GM11168 (cell line): ENCODE data around the gene AIF1.

ENCODE experiments used
- in situ Hi-C: fragments of 300-500 bp; cut with MboI; formaldehyde crosslinking; loops from one replicate; pipeline ENCODE4 v1.12.0; 2022; ENCODE audit warnings: low sequenced_read_pairs; ENCODE audit not compliant: unreplicated experiment

The AIF1 gene

DNA sequence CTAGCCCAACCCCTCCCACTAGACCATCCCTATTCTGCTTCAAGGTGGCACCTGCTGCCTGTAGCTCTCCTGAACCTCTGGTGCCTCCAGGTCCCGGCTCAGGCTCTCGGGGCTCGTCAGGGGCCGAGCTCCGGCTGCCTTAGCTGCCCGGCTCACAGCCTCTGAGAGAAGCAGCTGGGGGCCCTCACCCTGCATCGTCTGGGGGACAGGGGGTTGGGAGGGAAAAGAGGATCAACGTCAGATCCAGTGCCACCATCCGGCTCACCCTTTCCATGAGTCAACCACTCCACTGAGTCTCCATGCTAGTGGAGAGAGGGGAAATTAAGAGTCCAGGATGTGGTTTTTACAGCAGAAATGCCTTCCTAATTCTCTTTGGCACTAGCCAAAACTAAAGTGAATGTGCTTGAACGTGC lies 24.4 kb downstream of the AIF1 start:
- in situ Hi-C loops = no loop called here

DNA sequence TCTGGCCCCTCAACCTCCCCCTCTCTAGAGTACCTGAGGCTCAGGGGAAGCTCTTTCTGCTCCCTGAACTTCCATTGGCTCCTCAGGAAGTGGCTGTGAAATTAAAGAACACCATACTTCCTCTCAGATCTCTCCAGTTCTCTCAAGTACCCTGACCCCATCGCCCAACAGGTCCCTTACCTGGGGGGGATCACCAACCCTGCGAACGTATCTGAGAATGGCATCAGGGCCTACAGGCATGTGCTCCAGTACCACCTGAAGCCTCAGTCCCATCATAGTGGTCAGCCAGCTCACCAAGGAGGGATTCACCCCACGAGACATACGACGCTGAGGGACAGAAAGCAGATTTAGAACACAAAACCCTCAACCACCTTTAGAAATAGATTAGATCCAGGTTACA lies 25.6 kb downstream of the AIF1 start:
- in situ Hi-C loops = no loop called here

DNA sequence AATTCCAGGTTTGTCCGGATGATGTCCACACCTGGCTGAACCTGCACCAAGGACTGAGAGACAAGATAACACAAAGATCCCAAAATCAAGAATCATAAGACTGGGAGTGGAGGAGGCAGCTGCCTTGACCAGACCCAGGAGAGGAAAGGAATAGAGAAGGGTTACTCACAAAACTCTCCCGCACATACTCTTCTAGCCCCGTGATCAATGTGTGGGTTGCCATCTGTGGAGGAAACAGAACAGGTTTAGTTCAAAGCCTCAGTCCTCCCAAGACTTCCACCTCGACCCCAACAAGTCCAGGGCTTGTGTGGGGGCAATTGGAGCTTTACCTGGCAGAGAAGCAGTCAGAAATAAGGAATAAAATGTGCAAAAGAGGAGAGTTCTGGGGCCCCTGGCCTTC lies 26.3 kb downstream of the AIF1 start:
- in situ Hi-C loops = no loop called here

GRCh38 chr6:31642798-31643570 lies 27.9 kb downstream of the AIF1 start:
- in situ Hi-C loops = no loop called here

DNA sequence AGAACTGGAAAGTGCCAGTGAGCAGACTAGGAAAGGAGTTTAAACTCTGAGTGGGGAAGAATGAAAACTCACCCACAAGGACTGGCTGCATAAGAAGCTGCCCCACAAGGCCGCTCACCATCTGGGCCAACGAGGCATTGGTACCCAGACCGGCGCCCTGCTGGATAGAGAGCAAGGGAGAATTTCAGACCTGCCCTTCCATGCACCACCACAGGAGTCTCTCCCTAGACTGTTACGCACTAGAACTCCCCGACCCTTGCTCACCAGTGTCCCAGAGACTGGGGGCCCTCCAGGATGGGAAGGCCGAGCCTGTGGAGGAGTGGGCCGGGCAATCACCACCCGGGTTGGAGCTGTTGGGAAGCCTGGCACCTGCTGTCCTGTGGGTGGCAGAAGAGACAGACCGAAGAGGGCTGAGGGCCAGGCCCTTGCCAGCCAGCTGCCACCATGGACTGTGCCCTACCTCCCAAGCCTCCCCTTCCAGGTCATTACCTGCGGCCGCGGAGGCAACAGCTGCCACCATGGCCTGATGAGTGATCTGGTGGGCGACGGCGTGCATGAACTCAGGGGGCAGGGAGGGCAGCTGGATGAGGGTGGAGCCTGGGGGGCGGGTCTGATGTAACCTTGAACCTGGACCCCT lies 28.9 kb downstream of the AIF1 start:
- in situ Hi-C loops = no loop called here

DNA sequence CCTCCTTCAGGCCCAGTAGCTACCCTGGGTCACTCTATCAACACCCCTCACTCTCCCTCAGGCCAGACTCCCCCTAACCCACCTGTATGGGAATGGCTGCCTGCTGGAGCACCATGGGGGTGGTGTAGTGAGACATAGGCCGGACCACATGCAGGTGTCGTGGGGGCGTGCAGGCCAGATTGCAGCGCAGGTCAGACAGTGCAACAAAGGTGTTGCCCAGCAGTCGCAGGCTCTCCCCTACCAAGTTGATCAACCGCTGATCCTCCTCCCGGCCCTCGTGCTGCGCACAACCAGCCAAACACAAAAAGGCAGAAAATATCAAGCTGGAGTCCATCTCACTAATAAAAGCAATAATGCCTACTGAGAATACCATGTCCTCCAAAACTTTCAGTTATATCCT lies 30.3 kb downstream of the AIF1 start:
- in situ Hi-C loops = no loop called here

GRCh38 chr6:31651602-31652191 lies 36.7 kb downstream of the AIF1 start:
- in situ Hi-C loops = no loop called here

DNA sequence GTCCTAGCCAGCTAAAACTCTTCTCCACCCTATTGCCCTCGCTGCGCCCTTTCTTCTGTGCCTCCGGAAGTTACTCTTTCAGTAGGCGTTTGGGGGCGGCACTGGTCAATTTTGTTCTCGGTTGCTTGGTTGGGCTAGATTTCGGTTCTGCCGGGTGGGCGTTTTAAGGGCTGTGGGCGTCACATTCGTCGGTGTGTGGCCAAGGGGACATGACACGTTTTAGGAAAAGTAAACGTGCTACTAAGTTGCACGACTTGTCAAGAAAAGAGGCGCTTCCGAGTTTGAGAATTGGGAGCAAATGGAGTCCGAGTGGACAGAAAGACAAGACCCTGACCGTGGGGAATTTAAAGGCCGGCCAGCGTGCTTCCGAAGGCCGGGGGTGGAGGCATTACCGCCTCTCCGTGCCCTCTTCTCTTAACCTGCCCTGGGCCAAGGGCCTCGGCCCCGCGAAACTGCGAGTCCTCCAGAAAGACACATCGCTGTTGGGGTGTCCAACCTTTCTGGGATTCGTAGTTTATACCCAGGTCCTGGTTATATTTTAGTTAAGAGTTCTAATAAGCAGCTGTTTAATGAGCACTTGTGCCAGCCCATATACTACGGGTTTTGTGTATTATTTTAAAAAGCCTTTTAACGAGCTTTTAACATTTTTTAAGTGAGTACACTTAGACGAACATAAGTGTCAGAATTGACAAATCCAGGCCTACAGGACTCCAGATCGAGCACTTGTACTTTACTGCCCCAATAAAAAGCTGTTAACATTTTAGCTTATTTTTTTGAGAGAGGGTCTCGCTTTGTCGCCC lies 38.1 kb downstream of the AIF1 start:
- in situ Hi-C loops = no loop called here

GRCh38 chr6:31654574-31655348 lies 39.7 kb downstream of the AIF1 start:
- in situ Hi-C loops = no loop called here

DNA sequence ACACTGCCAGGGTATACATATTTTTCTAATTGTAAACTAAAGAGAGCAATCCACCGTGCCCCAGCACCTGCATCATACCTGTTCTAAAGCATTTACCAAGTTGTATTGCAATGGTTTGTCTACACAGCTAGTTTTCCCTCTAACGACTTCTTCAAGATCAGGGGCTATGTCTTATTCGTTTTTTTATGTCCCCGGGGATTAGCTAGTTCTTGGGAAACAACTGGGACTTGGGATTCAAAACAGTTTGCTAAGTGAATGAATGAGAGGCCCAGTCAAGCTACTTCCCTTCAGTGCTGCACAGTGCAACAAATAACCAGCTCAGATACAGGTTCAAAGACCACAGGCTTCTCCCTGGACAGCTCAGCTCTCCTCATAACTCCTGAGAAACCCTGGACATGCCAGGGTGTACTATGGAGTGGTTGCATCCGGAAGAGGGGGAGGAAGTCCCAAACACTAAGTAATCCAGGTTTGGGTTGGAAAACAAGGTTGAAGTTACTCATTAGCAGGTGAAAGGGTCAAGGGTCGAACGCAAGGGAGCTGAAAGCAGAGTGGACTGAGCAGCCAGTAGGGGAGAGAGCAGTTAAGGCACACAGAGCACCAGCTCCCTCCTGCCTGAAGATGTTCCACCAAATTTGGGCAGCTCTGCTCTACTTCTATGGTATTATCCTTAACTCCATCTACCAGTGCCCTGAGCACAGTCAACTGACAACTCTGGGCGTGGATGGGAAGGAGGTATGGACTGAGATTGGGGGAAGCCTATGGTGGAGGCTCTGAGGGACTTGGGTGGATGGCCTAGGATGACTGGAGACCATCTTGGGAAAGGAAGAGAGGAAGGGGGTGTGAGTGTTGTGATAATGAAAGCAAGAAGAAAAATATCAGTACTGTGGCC lies 40.6 kb downstream of the AIF1 start, which contains the start of gene APOM:
Gene APOM, plus strand, starts transcription at position 546 of the 889 bp plus-strand sequence. Its CDS starts 73 bp downstream, at position 619.
- in situ Hi-C loops = no loop called here

DNA sequence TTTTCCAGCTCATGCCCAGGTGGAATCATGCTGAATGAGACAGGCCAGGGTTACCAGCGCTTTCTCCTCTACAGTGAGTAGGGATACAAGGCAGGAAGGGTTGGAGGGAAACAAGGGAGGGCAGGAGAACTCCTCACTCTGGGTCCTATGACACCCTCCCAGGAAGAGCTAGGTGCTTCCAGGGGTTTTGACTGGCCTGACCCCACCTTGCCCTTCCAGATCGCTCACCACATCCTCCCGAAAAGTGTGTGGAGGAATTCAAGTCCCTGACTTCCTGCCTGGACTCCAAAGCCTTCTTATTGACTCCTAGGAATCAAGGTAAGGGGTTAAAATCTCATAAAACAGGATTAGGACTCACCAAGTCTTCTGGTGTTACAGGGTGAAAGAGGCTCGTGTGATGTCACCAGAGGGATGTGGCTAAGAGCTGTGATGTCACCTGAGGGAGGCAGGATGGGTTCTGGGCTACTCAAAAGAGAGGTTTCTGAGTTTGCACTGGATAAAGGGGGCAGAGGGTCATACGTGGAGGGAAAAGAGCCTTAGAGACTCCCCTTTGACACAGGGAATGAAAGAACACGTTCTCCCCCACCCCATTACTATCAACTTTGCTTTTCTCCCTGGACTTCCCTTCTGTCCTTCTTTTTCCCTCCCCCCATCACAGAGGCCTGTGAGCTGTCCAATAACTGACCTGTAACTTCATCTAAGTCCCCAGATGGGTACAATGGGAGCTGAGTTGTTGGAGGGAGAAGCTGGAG lies 42.5 kb downstream of the AIF1 start:
- in situ Hi-C loops = no loop called here

DNA sequence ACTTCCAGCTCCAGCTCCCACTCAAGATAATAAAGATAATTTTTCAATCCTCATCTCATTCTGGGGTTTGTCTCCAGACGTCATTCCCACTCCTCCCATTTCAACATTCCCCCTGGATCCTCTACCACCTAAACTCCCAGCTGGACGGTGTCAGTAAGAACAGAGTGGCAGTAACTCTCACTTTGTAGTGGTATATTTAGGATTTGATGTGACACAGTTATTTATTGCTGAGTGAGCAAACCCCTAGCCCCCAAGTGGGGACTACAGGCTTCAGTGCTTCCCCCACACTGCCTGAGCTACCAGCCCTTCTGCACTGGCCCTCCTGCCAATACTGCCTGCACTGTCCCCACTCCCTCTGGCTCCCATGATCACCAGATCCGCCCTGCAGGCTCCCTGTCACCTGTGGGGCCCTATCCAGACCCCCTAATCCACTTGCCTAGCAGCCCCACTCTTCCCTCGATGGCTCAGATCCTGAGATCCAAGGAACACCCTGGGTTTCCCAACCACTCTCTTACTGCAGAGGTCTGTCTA lies 43.2 kb downstream of the AIF1 start:
- in situ Hi-C loops = no loop called here

DNA sequence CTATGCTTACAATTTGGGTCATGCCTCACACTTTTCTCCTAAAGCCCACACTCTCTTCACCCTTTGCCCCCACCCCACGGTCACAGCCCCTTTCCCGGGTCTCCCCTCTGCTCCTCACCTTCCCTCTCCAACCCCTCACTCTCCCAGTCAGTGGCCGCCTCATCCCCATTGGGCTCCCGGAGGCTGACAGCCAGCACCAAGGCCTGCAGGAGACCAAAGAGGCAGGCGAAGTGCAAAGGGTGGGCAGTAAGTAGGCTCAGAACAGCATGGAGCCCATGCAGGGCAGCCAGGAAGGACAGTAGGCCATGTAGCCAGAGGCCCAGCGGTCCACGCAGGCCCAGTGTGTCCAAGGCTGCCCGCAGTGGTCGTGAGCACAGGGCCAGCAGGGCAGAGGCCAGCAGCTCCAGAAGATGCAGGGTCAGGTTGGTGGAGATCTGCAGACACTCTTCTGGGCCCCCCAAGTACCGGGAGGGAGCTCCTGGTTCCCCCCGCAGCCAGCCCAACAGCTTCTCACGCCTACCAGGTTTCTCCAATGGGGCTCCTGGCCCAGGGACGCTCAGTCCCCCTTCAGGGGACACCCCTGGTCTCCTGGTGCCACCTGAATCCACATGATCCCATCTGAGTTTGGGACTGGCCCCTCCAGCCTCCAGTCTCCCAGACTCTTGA lies 44.1 kb downstream of the AIF1 start:
- in situ Hi-C loops = no loop called here

GRCh38 chr6:31659649-31660380 lies 44.8 kb downstream of the AIF1 start:
- in situ Hi-C loops = no loop called here

- in situ Hi-C loops = no loop called here
Observed at GRCh38 chr6:31660381-31661261, 45.6 kb downstream of the AIF1 start, which contains the start of gene C6orf47. C6orf47 (minus strand) TSS chr6:31660778; CDS start chr6:31659947, 831 bp downstream.
